ENCODE measurements around the gene FBXL5.

FBXL5 gene

GRCh38 chr4:15676039-15676438, 20.9 kb upstream of the FBXL5 start:
- no peak for DNase-seq (ENCODE audit: low spot score)

- no peak for DNase-seq (ENCODE audit: low spot score)
These were observed 20.2 kb upstream of the FBXL5 start for GRCh38 chr4:15675356-15675755.

GRCh38 chr4:15674926-15675325, 19.8 kb upstream of the FBXL5 start:
- DNase-seq (ENCODE audit: low spot score): no peak

- no peak for DNase-seq (ENCODE audit: low spot score)
These were observed 18.9 kb upstream of the FBXL5 start for GRCh38 chr4:15674046-15674445.

- no peak for DNase-seq (ENCODE audit: low spot score)
These were observed 18.2 kb upstream of the FBXL5 start for GRCh38 chr4:15673337-15673736.

- no peak for DNase-seq (ENCODE audit: low spot score)
These were observed 16.9 kb upstream of the FBXL5 start for GRCh38 chr4:15672101-15672500.

- DNase-seq (ENCODE audit: low spot score): no peak
These were observed 15.4 kb upstream of the FBXL5 start for GRCh38 chr4:15670576-15670975.

- no peak for DNase-seq (ENCODE audit: low spot score)
These were observed 13.6 kb upstream of the FBXL5 start for GRCh38 chr4:15668566-15669435.

GRCh38 chr4:15667006-15667405, 11.8 kb upstream of the FBXL5 start:
- DNase-seq (ENCODE audit: low spot score): no peak

- no peak for DNase-seq (ENCODE audit: low spot score)
These were observed 10.7 kb upstream of the FBXL5 start for GRCh38 chr4:15665753-15666365.

GRCh38 chr4:15659768-15660570, 4.8 kb upstream of the FBXL5 start:
- no peak for DNase-seq (ENCODE audit: low spot score)

- no peak for DNase-seq (ENCODE audit: low spot score)
These were observed 3.6 kb upstream of the FBXL5 start for GRCh38 chr4:15658781-15659180.

- DNase-seq (ENCODE audit: low spot score): no peak
These were observed 3.1 kb upstream of the FBXL5 start for GRCh38 chr4:15658136-15658770.

GRCh38 chr4:15657366-15657765, 2.2 kb upstream of the FBXL5 start:
- DNase-seq (ENCODE audit: low spot score): no peak

GRCh38 chr4:15656038-15656470, 897 bp upstream of the FBXL5 start:
- no peak for DNase-seq (ENCODE audit: low spot score)

- peak; percentile 42 for DNase-seq (ENCODE audit: low spot score)
These were observed 449 bp downstream of the FBXL5 start for GRCh38 chr4:15654593-15655222.

- DNase-seq (ENCODE audit: low spot score): no peak
These were observed 1.1 kb downstream of the FBXL5 start for GRCh38 chr4:15653864-15654592.

GRCh38 chr4:15653420-15653819, 1.7 kb downstream of the FBXL5 start:
- DNase-seq (ENCODE audit: low spot score): no peak

- no peak for DNase-seq (ENCODE audit: low spot score)
These were observed 2.3 kb downstream of the FBXL5 start for GRCh38 chr4:15652841-15653240.

- DNase-seq (ENCODE audit: low spot score): no peak
These were observed 3.0 kb downstream of the FBXL5 start for GRCh38 chr4:15652191-15652590.

- no peak for DNase-seq (ENCODE audit: low spot score)
These were observed 3.5 kb downstream of the FBXL5 start for GRCh38 chr4:15651676-15652075.
